H9 (cell line): Measurements from ENCODE around the gene RNF26. TPM values are rescaled to one million over a fixed set of nuclear protein-coding genes. Genes with fewer than 3 reads are reported as not detected.

Experiments used
- DNase-seq: peaks from one replicate; pipeline ENCODE4 v3.0.0-alpha.2; 2017
- H2AFZ ChIP-seq: one replicate; pipeline ENCODE4 v1.6.1; 2013; ENCODE audit warnings: mild to moderate bottlenecking, low read length, control low read depth, moderate library complexity
- H2AK5ac ChIP-seq: 2 replicates; pipeline ENCODE4 v1.6.1; 2013; ENCODE audit warnings: low read length, control low read depth, mixed read lengths; ENCODE audit not compliant: insufficient read length
- H2BK120ac ChIP-seq: one replicate; pipeline ENCODE4 v1.6.1; 2013; ENCODE audit warnings: low read depth, mild to moderate bottlenecking, low read length, control low read depth, inconsistent platforms; ENCODE audit not compliant: poor library complexity, severe bottlenecking
- H2BK12ac ChIP-seq: 2 replicates; pipeline ENCODE4 v1.6.1; 2013; ENCODE audit warnings: low read length, control low read depth, mixed read lengths, low read depth; ENCODE audit not compliant: insufficient read length
- H2BK15ac ChIP-seq: 2 replicates; pipeline ENCODE4 v1.6.1; 2013; ENCODE audit warnings: low read depth, low read length, control low read depth
- H2BK20ac ChIP-seq: one replicate; pipeline ENCODE4 v1.6.1; 2013; ENCODE audit warnings: low read depth, mild to moderate bottlenecking, low read length, control low read depth, inconsistent platforms; ENCODE audit not compliant: poor library complexity, severe bottlenecking
- H2BK5ac ChIP-seq: 2 replicates; pipeline ENCODE4 v1.6.1; 2013; ENCODE audit warnings: low read length, control low read depth, mixed read lengths; ENCODE audit not compliant: insufficient read length
- H3K14ac ChIP-seq: 2 replicates; pipeline ENCODE4 v1.6.1; 2013; ENCODE audit warnings: low read length, control low read depth; ENCODE audit not compliant: insufficient read depth
- H3K18ac ChIP-seq: 2 replicates; pipeline ENCODE4 v1.6.1; 2013; ENCODE audit warnings: low read depth, mild to moderate bottlenecking, mixed read lengths, low read length, control low read depth; ENCODE audit not compliant: insufficient read length
- H3K23ac ChIP-seq: 2 replicates; pipeline ENCODE4 v1.6.1; 2013; ENCODE audit warnings: low read length, control low read depth, mixed read lengths, low read depth; ENCODE audit not compliant: insufficient read length
- H3K23me2 ChIP-seq: 2 replicates; pipeline ENCODE4 v1.6.1; 2013; ENCODE audit warnings: low read depth, mild to moderate bottlenecking, mixed read lengths, low read length, control low read depth; ENCODE audit not compliant: insufficient read length, poor library complexity, severe bottlenecking
- H3K27ac ChIP-seq: 2 replicates; pipeline ENCODE4 v1.5.1; 2013; ENCODE audit warnings: low read length, control low read depth, mixed read lengths, low read depth; ENCODE audit not compliant: insufficient read length
- H3K27me3 ChIP-seq: 2 replicates; pipeline ENCODE4 v1.6.1; 2013; ENCODE audit warnings: low read length, control low read depth, inconsistent platforms; ENCODE audit not compliant: insufficient read depth
- H3K4ac ChIP-seq: 2 replicates; pipeline ENCODE4 v1.6.1; 2013; ENCODE audit warnings: low read depth, mild to moderate bottlenecking, control low read depth, inconsistent platforms, low read length, moderate library complexity
- H3K4me1 ChIP-seq: 2 replicates; pipeline ENCODE4 v1.6.1; 2013; ENCODE audit warnings: low read length, control low read depth, inconsistent platforms; ENCODE audit not compliant: insufficient read depth
- H3K4me2 ChIP-seq: 2 replicates; pipeline ENCODE4 v1.6.1; 2013; ENCODE audit warnings: low read length, control low read depth, mixed read lengths; ENCODE audit not compliant: insufficient read length, insufficient read depth
- H3K56ac ChIP-seq: 2 replicates; pipeline ENCODE4 v1.6.1; 2013; ENCODE audit warnings: low read depth, mild to moderate bottlenecking, mixed read lengths, low read length, control low read depth; ENCODE audit not compliant: insufficient read length
- H3K79me1 ChIP-seq: 2 replicates; pipeline ENCODE4 v1.6.1; 2013; ENCODE audit warnings: low read depth, mild to moderate bottlenecking, moderate library complexity, low read length, control low read depth, inconsistent platforms; ENCODE audit not compliant: insufficient read depth, poor library complexity, severe bottlenecking
- H3K79me2 ChIP-seq: 2 replicates; pipeline ENCODE4 v1.6.1; 2013; ENCODE audit warnings: low read length, control low read depth, inconsistent platforms; ENCODE audit not compliant: insufficient read depth
- H3K9ac ChIP-seq: 2 replicates; pipeline ENCODE4 v1.6.1; 2013; ENCODE audit warnings: low read length, control low read depth, mixed read lengths; ENCODE audit not compliant: insufficient read length; ENCODE audit errors: extremely low read depth
- H3K9me3 ChIP-seq: one replicate; pipeline ENCODE4 v1.6.1; 2013; ENCODE audit warnings: low read depth, low read length, inconsistent platforms; ENCODE audit not compliant: control insufficient read depth
- H3T11ph ChIP-seq: one replicate; pipeline ENCODE4 v1.6.1; 2013; ENCODE audit warnings: mild to moderate bottlenecking, low read length, control low read depth, inconsistent platforms
- H4K20me1 ChIP-seq: one replicate; pipeline ENCODE4 v1.6.1; 2013; ENCODE audit not compliant: control insufficient read depth, insufficient read length, insufficient read depth
- H4K5ac ChIP-seq: 2 replicates; pipeline ENCODE4 v1.6.1; 2013; ENCODE audit warnings: low read depth, mild to moderate bottlenecking, mixed read lengths, low read length, control low read depth; ENCODE audit not compliant: insufficient read length
- H4K8ac ChIP-seq: replicated peaks from 2 replicates; pipeline ENCODE4 v1.6.1; 2013; ENCODE audit warnings: low read length, control low read depth, mixed read lengths, low read depth; ENCODE audit not compliant: insufficient read length
- H4K91ac ChIP-seq: 2 replicates; pipeline ENCODE4 v1.6.1; 2013; ENCODE audit warnings: low read depth, mild to moderate bottlenecking, moderate library complexity, mixed read lengths, low read length, control low read depth; ENCODE audit not compliant: insufficient read length
- H3K27ac Mint-ChIP-seq, 3 experiments: 2 replicates in 2 of 3; 3 replicates in 1 of 3; pipeline ENCODE4 v1.8.0; 2020 to 2021; ENCODE audit warnings: mixed read lengths in 3 of 3, mild to moderate bottlenecking in 1 of 3, moderate library complexity in 1 of 3
- H3K27me3 Mint-ChIP-seq: 2 replicates; pipeline ENCODE4 v1.8.0; 2021; ENCODE audit warnings: low read depth, mild to moderate bottlenecking, moderate library complexity, mixed read lengths
- H3K36me3 Mint-ChIP-seq, 3 experiments: 2 replicates in 2 of 3; 3 replicates in 1 of 3; pipeline ENCODE4 v1.8.0; 2020 to 2021; ENCODE audit warnings: low read depth in 3 of 3, mixed read lengths in 3 of 3; ENCODE audit not compliant: insufficient read depth in 1 of 3
- H3K4me1 Mint-ChIP-seq, 2 experiments: 2 replicates each; pipeline ENCODE4 v1.8.0; 2020; ENCODE audit warnings: mixed read lengths in 2 of 2
- H3K4me3 Mint-ChIP-seq, 2 experiments: 2 replicates in 1 of 2; 3 replicates in 1 of 2; pipeline ENCODE4 v1.8.0; 2020 to 2021; ENCODE audit warnings: mild to moderate bottlenecking in 2 of 2, mixed read lengths in 2 of 2, moderate library complexity in 1 of 2
- H3K9me3 Mint-ChIP-seq, 2 experiments: 2 replicates in 1 of 2; 3 replicates in 1 of 2; pipeline ENCODE4 v1.8.0; 2020; ENCODE audit warnings: mild to moderate bottlenecking in 2 of 2, mixed read lengths in 2 of 2, moderate library complexity in 1 of 2
- WGBS: extraction: QIAGEN DNeasy Blood & Tissue Kit; methylation state at CpG from one replicate; pipeline ENCODE4 v1.1.7; 2013; ENCODE audit warnings: missing lambda C conversion rate, low lambda C conversion rate, mixed read lengths; ENCODE audit not compliant: insufficient read length; ENCODE audit errors: extremely low coverage; 5-methylcytosine and 5-hydroxymethylcytosine counted together
- total RNA-seq: library from RNA; stranded (reverse); gene quantifications from 2 replicates; pipeline ENCODE4 v1.2.1, GENCODE V29; 2021
- TF ChIP-seq, protein P1 (sequence below): fragments of 200-600 bp; sonication (generic); conservative IDR thresholded peaks from 3 replicates; pipeline ENCODE4 v1.8.0; 2021; ENCODE audit warnings: antibody characterized with exemption, mild to moderate bottlenecking

RNF26 gene
- total RNA-seq, 1 experiment from 2014 or later, result 57.6 TPM

GRCh38 chr11:119338965-119339588, 4.8 kb downstream of the RNF26 start:
- Histone ChIP-seq H3K23ac (no peak overlapping the region), H3K4ac (no peak overlapping the region), H2BK12ac (no peak overlapping the region), H3K23me2 (peaks cover 28% of the 10 kb centered on the region), H2BK5ac (no peak overlapping the region), H3T11ph (no peak overlapping the region), H2BK15ac (no peak overlapping the region), H3K9ac (no peak overlapping the region), H3K27me3 (peaks cover 16% of the 10 kb centered on the region), H3K4me2 (peak overlapping the region; percentile 56), H3K79me1 (peaks cover 9% of the 10 kb centered on the region), H2BK120ac (no peak overlapping the region), H3K14ac (no peak overlapping the region), H3K27ac (no peak overlapping the region), H4K20me1 (no peaks in the 10 kb centered on the region), H4K91ac (no peak overlapping the region), H2AK5ac (no peak overlapping the region), H3K18ac (no peak overlapping the region), H3K79me2 (peaks cover 13% of the 10 kb centered on the region; the same call in 1 of the 2 replicates), H2BK20ac (no peak overlapping the region), H4K5ac (no peak overlapping the region), H2AFZ (no peak overlapping the region), H3K56ac (no peak overlapping the region), H4K8ac (no peak overlapping the region), H3K9me3 (no peaks in the 10 kb centered on the region), H3K4me1 (no peaks in the 10 kb centered on the region; the same call in 1 of the 2 replicates)
- DNase-seq, result peak; percentile 40
- WGBS, result no CpG with 5 or more reads among the region's 11 CpGs
- Mint-ChIP-seq H3K4me3 (peak overlapping the region; percentile 38 to 99), H3K9me3 (no peaks in the 10 kb centered on the region; a peak in 1 of 5 replicates), H3K36me3 (peaks cover 13 to 18% (median 15%) of the 10 kb centered on the region in 3 experiments), H3K27ac (no peak overlapping the region), H3K27me3 (peaks cover 50% of the 10 kb centered on the region), H3K4me1 (peaks cover 43 to 65% of the 10 kb centered on the region in 2 experiments)
- TF ChIP-seq, protein P1, sequence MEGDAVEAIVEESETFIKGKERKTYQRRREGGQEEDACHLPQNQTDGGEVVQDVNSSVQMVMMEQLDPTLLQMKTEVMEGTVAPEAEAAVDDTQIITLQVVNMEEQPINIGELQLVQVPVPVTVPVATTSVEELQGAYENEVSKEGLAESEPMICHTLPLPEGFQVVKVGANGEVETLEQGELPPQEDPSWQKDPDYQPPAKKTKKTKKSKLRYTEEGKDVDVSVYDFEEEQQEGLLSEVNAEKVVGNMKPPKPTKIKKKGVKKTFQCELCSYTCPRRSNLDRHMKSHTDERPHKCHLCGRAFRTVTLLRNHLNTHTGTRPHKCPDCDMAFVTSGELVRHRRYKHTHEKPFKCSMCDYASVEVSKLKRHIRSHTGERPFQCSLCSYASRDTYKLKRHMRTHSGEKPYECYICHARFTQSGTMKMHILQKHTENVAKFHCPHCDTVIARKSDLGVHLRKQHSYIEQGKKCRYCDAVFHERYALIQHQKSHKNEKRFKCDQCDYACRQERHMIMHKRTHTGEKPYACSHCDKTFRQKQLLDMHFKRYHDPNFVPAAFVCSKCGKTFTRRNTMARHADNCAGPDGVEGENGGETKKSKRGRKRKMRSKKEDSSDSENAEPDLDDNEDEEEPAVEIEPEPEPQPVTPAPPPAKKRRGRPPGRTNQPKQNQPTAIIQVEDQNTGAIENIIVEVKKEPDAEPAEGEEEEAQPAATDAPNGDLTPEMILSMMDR, result no peak
